WTC11 (cell line): ENCODE data around the gene ASXL3. TPM values are rescaled to one million over a fixed set of nuclear protein-coding genes. Genes with fewer than 3 reads are reported as not detected.

Experiments used
- ATAC-seq: fragments of 200-7000 bp; cut with Tn5 transposase; 2 replicates; pipeline ENCODE4 v1.10.0; 2021; ENCODE audit warnings: mild to moderate bottlenecking, moderate library complexity
- CTCF ChIA-PET: fragments of 300-600 bp; sonication (Branson Sonifier 250); formaldehyde crosslinking; loops from one replicate; lab custom pipeline; 2021; ENCODE audit warnings: antibody characterized with exemption; lab: Charles Lee
- POLR2A ChIA-PET: fragments of 350-600 bp; sonication (Branson Sonifier 250); formaldehyde crosslinking; loops from one replicate; lab custom pipeline; 2021; ENCODE audit warnings: antibody characterized with exemption; lab: Charles Lee
- DNase-seq: peaks from one replicate; pipeline ENCODE4 v3.0.0; 2021; ENCODE audit warnings: low spot score
- H3K27ac Mint-ChIP-seq: 2 replicates; pipeline ENCODE4 v1.8.0; 2021; ENCODE audit warnings: mixed read lengths
- H3K27me3 Mint-ChIP-seq: 2 replicates; pipeline ENCODE4 v1.8.0; 2021; ENCODE audit warnings: low read depth, mild to moderate bottlenecking, moderate library complexity, mixed read lengths
- H3K36me3 Mint-ChIP-seq: 2 replicates; pipeline ENCODE4 v1.8.0; 2021; ENCODE audit warnings: mixed read lengths
- H3K4me1 Mint-ChIP-seq: 2 replicates; pipeline ENCODE4 v1.8.0; 2022; ENCODE audit warnings: mixed read lengths
- H3K4me3 Mint-ChIP-seq: 2 replicates; pipeline ENCODE4 v1.8.0; 2021; ENCODE audit warnings: mild to moderate bottlenecking, moderate library complexity, mixed read lengths
- H3K9me3 Mint-ChIP-seq: 2 replicates; pipeline ENCODE4 v1.8.0; 2021; ENCODE audit warnings: mixed read lengths
- ARID4B ChIP-seq: sonication (generic); formaldehyde crosslinking; IDR thresholded peaks from 2 replicates; pipeline ENCODE4 v1.8.0; 2023; ENCODE audit warnings: missing genetic modification reagents, mild to moderate bottlenecking, borderline replicate concordance
- ATF2 ChIP-seq: sonication (generic); formaldehyde crosslinking; IDR thresholded peaks from 2 replicates; pipeline ENCODE4 v1.8.1; 2022; ENCODE audit warnings: low read depth, missing genetic modification reagents, borderline replicate concordance
- ELF4 ChIP-seq: sonication (generic); formaldehyde crosslinking; IDR thresholded peaks from 2 replicates; pipeline ENCODE4 v1.8.1; 2022; ENCODE audit warnings: low read depth, mild to moderate bottlenecking, moderate library complexity, missing genetic modification reagents
- FOXJ3 ChIP-seq: sonication (generic); formaldehyde crosslinking; IDR thresholded peaks from 2 replicates; pipeline ENCODE4 v1.9.0; 2021; ENCODE audit warnings: missing genetic modification reagents, mild to moderate bottlenecking, borderline replicate concordance
- JAZF1 ChIP-seq: fragments of 250-450 bp; sonication (Bioruptor Pico); IDR thresholded peaks from 2 replicates; pipeline ENCODE4 v1.9.0; 2021; ENCODE audit warnings: moderate library complexity, mild to moderate bottlenecking, inconsistent platforms
- NFATC4 ChIP-seq: fragments of 250-450 bp; sonication (Bioruptor Pico); IDR thresholded peaks from 2 replicates; pipeline ENCODE4 v1.9.0; 2021; ENCODE audit warnings: mild to moderate bottlenecking
- NR2C2 ChIP-seq: sonication (generic); formaldehyde crosslinking; IDR thresholded peaks from 2 replicates; pipeline ENCODE4 v1.8.0; 2022; ENCODE audit warnings: mild to moderate bottlenecking, missing genetic modification reagents
- PRRX2 ChIP-seq: fragments of 250-450 bp; sonication (Bioruptor Pico); IDR thresholded peaks from 2 replicates; pipeline ENCODE4 v1.8.0; 2021; ENCODE audit warnings: mild to moderate bottlenecking
- SMAD3 ChIP-seq: sonication (generic); formaldehyde crosslinking; IDR thresholded peaks from 2 replicates; pipeline ENCODE4 v1.8.0; 2022; ENCODE audit warnings: missing genetic modification reagents, mild to moderate bottlenecking, borderline replicate concordance
- SOX15 ChIP-seq: fragments of 250-450 bp; sonication (Bioruptor Pico); IDR thresholded peaks from 2 replicates; pipeline ENCODE4 v1.9.0; 2021; ENCODE audit warnings: mild to moderate bottlenecking
- TCF7 ChIP-seq: sonication (generic); formaldehyde crosslinking; IDR thresholded peaks from 2 replicates; pipeline ENCODE4 v1.8.0; 2022; ENCODE audit warnings: mild to moderate bottlenecking, low read depth, missing genetic modification reagents, moderate library complexity
- USF2 ChIP-seq: sonication (generic); formaldehyde crosslinking; IDR thresholded peaks from 2 replicates; pipeline ENCODE4 v1.8.1; 2023; ENCODE audit warnings: mild to moderate bottlenecking, missing genetic modification reagents, moderate library complexity
- ZNF121 ChIP-seq: sonication (generic); formaldehyde crosslinking; IDR thresholded peaks from 2 replicates; pipeline ENCODE4 v1.8.0; 2023; ENCODE audit warnings: missing genetic modification reagents
- ZNF138 ChIP-seq: sonication (generic); formaldehyde crosslinking; conservative IDR thresholded peaks from 2 replicates; pipeline ENCODE4 v1.8.1; 2022; ENCODE audit warnings: mild to moderate bottlenecking, moderate library complexity, missing genetic modification reagents
- ZNF281 ChIP-seq: sonication (generic); formaldehyde crosslinking; IDR thresholded peaks from 2 replicates; pipeline ENCODE4 v1.8.0; 2023; ENCODE audit warnings: mild to moderate bottlenecking, missing genetic modification reagents
- ZNF396 ChIP-seq: fragments of 250-450 bp; sonication (Bioruptor Pico); IDR thresholded peaks from 2 replicates; pipeline ENCODE4 v1.8.0; 2021; ENCODE audit warnings: mild to moderate bottlenecking, moderate library complexity, borderline replicate concordance
- ZSCAN18 ChIP-seq: fragments of 250-450 bp; sonication (Bioruptor Pico); IDR thresholded peaks from 2 replicates; pipeline ENCODE4 v2.1.2; 2022; ENCODE audit warnings: mild to moderate bottlenecking, moderate library complexity
- total RNA-seq: library from RNA; stranded (reverse); gene quantifications from 3 replicates; pipeline ENCODE4 v1.2.3, GENCODE V29; 2021

ASXL3 gene
- total RNA-seq, 1 experiment from 2014 or later = 0.35 TPM

GRCh38 chr18:33664241-33664874 is 86.3 kb downstream of the ASXL3 start:
- Mint-ChIP-seq H3K9me3 (no peaks in the 10 kb centered on the region), H3K27ac (no peak overlapping the region), H3K4me3 (no peak overlapping the region)

More at GRCh38 chr18:33664241-33664874, 86.3 kb downstream of the ASXL3 start:
- ATAC-seq (no peak), DNase-seq (no peak)
- Mint-ChIP-seq H3K4me1 (peaks cover 15% of the 10 kb centered on the region), H3K36me3 (no peaks in the 10 kb centered on the region), H3K27me3 (no peaks in the 10 kb centered on the region)
- TF ChIP-seq ZNF121 (CRISPR knock-in tag) = no peak
- no peak for TF ChIP-seq SOX15 (CRISPR knock-in tag)
- no peak for TF ChIP-seq TCF7 (CRISPR knock-in tag)
- TF ChIP-seq NR2C2 (CRISPR knock-in tag) = no peak
- TF ChIP-seq ELF4 = no peak
- TF ChIP-seq ZNF281 (CRISPR knock-in tag) = no peak
- TF ChIP-seq ZNF396 (CRISPR knock-in tag) = no peak
- no peak for TF ChIP-seq PRRX2 (CRISPR knock-in tag)
- no peak for TF ChIP-seq FOXJ3 (CRISPR knock-in tag)
- no peak for TF ChIP-seq ARID4B
- TF ChIP-seq ZNF138 = no peak
- TF ChIP-seq NFATC4 (CRISPR knock-in tag) = no peak
- no peak for TF ChIP-seq ZSCAN18 (CRISPR knock-in tag)
- no peak for TF ChIP-seq SMAD3
- TF ChIP-seq USF2 (CRISPR knock-in tag) = no peak
- TF ChIP-seq ATF2 (CRISPR knock-in tag) = no peak
- no peak for TF ChIP-seq JAZF1 (CRISPR knock-in tag)
- ChIA-PET CTCF (no interaction called here), POLR2A (no interaction called here)
